ENCODE results near the gene CTRB1.

Gene CTRB1

GRCh38 chr16:75250089-75250808 is 31.5 kb downstream of the CTRB1 start:
- intact Hi-C loops (cut with DNase I) = no loop called here

DNA sequence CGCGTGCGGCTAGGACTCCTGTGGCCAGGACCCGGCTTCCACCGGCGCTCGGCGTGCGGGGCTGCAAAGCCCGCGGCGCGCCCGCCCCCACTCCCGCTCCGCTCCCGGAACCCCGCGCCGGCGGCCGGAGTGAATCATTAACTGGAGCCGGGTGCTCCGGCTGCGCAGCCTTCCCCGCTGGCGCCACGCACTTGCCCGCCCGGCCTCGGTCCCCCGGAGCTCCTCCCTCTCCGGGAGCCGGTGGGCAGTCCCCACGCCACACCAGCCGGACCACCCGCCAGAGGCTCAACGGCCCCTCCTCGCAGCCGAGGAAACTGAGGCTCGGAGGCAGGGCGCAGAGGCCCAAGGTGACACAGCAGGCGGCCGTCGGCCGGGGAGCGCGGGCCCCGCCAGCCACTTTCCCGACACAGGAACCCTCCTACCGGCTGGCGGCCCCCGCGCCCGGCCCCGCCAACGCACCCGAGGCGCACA is 32.1 kb downstream of the CTRB1 start:
- peak in 2 of 10 donors; percentile 86 to 89 for DNase-seq
- intact Hi-C loops (cut with DNase I) = no loop called here

More at GRCh38 chr16:75250089-75250808, 31.5 kb downstream of the CTRB1 start:
- DNase-seq = peak in 2 of 10 donors; percentile 73 to 80

DNA sequence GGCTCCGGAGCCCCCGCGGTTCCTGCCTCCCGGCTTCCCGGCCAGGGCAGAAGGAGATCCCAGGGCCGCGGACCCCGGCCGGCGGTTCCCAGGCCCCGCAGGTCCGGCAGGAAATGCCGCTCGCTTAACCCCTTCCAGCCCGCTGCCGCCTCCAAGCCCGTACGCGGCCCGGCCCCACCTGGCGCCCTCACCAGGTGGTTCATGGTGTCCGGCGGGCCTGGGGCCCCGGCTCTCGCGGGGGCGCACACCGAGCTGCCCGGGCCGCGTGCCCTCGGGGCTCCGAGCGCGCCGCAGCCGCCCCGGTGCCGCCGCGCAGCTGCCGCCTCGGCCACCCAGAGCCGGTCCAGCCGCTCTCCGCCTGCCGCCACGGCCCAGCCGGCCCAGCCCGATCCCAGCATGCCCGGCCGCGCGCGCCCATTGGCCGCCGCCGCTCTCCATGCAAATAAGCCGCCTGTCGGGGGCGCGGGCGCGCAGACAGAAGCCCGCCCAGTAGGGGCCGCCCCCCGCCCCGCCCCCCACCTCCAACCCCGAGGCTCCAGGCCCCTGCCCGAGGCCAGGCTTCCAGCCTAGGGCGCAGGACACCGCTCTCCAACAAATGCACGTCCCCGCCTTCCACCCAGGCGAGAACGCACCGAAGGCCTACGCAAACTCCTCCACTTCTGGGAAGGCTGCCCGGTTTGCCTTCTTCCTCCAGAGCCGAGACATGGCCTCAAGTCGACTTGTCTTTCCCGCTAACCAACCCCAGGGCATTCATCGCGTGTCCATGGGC is 32.7 kb downstream of the CTRB1 start, which contains the start of gene BCAR1:
BCAR1 (minus strand) TSS at position 345 of the 769 bp plus-strand sequence; CDS start at position 203, 142 bp downstream.
- peak; percentile 73 to 98 (median 86) for DNase-seq
- intact Hi-C loops (cut with DNase I) = no loop called here

DNA sequence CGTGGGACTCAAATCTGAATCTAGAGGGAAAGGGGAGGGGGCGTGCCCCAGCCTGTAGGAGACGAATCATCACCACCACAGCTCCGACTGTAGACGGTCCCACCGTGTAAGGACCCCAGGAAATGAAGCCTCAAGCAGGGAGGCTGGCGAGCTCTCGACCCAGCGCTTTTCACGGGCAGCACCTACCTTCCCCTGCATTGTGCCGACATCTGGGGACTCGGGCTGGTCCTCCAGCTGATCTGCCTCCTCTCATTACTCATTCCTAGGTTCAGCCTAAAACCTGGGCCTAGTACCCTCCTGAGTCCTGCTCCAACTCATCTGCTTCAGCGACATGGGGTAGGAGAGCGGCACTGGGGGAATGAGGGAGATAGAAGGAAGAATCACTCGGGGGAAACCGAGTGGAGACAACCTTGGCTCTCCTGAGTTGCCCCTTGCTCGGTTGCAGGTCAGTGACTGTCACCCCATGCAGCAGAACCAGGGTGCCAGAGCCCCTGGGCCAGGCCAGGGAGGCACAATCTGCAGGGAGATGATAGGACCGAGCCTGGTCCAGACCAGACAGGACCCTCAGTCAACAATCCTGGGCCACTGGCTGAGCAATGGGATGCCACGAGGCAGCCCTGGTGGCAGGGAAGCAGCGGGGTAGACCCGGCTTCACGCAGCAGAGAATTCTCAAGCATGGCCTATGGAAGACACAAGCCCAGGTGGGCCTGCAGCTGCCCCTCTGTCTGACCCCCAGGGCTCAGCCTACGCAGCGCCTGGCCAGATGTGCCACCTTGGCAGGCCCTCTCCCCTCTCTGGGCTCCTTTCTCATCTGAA is 33.5 kb downstream of the CTRB1 start:
- intact Hi-C loops (cut with DNase I) = no loop called here
- DNase-seq = peak in 2 of 10 donors; percentile 65 to 81

- intact Hi-C loops (cut with DNase I) = no loop called here
Observed at GRCh38 chr16:75252946-75253911, 34.4 kb downstream of the CTRB1 start.

DNA sequence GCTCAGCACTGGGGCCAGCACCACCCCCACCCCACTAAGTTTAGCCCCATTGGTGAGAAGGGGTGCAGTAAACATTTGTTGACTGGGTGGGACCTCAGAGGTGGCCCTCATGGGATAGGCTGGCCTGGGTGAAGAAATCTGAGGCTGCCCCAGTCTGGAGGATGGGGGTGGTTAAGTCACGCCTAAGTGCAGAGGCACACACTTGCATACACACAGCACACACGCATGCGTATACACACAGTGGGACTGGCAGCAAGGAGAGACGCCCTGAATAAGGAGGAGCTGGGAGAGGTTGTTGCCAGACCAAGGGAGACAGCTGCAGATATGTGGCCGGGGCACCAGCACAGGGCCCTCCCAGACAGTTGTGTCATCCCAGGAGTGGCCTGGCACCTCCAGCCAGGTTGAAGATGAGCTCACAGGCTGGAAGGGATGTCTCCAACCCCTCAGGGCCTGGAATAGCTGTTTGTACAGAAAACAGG is 35.6 kb downstream of the CTRB1 start:
- intact Hi-C loops (cut with DNase I) = no loop called here
- DNase-seq = peak in 1 of 10 donors; percentile 19

More at GRCh38 chr16:75252946-75253911, 34.4 kb downstream of the CTRB1 start:
- peak in 2 of 10 donors; percentile 86 to 89 for DNase-seq

GRCh38 chr16:75256059-75256571 is 37.3 kb downstream of the CTRB1 start:
- intact Hi-C loops (cut with DNase I) = no loop called here
- DNase-seq = peak in 2 of 10 donors; percentile 26 to 77

DNA sequence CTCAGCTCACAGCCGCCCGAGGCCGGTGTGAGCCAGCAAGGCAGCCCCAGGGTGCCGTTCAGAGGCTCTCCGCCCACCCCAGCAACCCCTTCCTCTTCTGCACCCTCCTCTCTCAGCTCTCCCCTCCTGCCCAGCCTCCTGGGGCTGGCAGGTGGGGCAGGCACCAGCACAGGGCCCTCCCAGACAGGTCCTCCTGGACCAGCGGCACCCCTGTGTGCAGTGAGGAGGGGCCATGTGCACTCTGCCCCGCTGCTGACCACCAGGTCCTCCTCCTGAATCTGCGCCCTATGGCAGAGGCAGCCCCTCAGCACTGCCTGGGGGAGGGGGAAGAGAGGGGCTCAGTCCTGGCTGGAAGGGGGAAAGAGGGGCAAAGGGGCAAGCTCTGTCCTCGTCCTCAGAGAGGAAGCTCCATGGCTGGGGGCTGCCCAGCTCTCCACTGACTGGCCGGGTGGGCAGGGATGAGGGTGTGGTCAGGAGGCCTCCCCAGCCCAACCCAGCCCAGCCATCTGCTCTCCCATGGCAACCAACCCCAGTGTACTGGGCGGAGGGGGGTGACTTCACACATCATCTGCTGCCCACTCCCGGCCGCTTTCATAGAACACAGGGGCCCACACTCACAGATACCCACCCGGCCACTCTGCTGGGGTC is 38.0 kb downstream of the CTRB1 start:
- DNase-seq = peak in 2 of 10 donors; percentile 63 to 91
- intact Hi-C loops (cut with DNase I) = no loop called here

- DNase-seq = no peak
- intact Hi-C loops (cut with DNase I) = no loop called here
Observed at GRCh38 chr16:75257886-75258806, 39.4 kb downstream of the CTRB1 start.

GRCh38 chr16:75258807-75259141 is 40.0 kb downstream of the CTRB1 start:
- intact Hi-C loops (cut with DNase I) = no loop called here
- no peak for DNase-seq

DNA sequence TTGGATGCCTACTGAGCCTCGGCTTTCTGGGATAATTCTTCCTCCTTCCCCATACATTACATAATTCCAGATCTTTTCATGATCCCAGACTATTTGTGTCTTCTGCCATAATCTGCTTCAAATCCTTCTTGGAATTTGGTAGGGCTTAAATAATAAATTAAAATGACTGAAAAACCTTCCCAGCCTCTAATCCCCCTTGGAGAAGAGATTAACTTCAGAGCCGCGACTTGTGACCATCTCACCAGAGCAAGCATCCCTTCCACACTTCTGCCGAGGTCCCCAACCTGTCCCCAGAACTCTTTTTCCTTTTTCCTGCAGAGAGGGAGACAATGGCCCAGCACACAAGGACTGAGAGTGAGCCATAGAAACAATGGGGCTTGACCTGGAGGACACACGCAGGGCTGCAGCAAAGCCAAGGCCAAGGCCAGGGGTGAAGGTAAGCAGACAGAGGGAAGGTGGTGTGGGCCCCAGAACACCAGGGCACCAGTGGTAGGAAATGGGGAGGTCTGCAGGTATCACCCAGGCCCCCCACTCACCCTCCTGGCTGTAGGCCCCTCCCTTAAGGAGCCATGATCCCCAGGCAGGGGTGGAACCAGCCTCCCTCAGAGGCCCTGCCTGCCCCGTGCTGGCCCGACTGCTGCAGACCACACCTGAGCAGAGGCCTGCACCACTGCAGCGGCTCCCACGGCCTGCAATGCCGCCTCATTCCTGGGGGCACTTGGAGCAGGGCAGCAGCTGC is 42.2 kb downstream of the CTRB1 start:
- intact Hi-C loops (cut with DNase I) = no loop called here
- DNase-seq = no peak

GRCh38 chr16:75261590-75262078 is 42.8 kb downstream of the CTRB1 start:
- no peak for DNase-seq
- intact Hi-C loops (cut with DNase I) = no loop called here

- peak in 1 of 10 donors; percentile 25 for DNase-seq
- intact Hi-C loops (cut with DNase I) = no loop called here
Observed at GRCh38 chr16:75262104-75262799, 43.5 kb downstream of the CTRB1 start.

DNA sequence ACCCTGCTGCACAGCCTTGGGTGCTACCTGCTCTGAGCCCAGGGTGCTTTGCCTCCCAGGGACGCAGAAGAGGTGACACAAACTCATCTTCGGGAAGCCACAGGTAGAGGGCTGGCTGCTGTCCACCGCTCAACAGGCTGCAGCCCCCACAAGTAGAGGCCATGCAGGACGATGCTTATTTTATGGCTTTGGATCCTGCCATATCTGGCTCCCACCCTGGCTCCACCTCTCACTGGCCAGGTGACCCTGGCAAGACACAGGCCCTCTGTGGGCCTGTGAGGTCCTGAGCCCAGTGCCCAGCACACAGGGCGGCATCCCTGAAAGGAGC is 44.0 kb downstream of the CTRB1 start:
- no peak for DNase-seq
- intact Hi-C loops (cut with DNase I) = no loop called here

- intact Hi-C loops (cut with DNase I) = no loop called here
- DNase-seq = no peak
Observed at GRCh38 chr16:75263291-75263962, 44.6 kb downstream of the CTRB1 start.

DNA sequence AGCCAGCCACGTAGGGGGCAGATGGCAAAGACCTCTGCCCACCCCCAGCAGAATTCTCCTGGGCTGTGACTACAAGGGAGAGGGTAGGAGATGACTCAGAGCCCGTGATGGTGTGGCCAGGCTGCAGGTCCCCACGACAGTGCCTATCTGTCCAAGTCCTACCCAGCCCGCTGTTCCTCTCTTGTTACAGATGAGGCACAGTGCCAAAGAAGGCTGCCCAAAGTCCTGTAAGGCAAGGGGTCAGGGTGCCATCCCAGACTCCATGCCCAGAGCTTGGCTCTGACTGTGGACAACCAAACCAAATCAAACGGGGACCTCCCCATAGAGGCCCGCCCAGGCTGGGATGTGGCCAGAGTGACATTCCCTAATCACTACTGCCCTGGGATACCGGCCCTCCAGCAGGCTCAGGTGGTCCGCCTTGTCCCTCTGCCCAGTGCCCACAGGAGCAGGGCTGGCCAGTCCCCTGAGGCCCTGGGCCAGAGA is 45.2 kb downstream of the CTRB1 start:
- intact Hi-C loops (cut with DNase I) = no loop called here
- no peak for DNase-seq
